GM19397 (cell line): ENCODE data around the gene PEBP1.

Experiments
- ATAC-seq: cut with Tn5 transposase; IDR thresholded peaks from one replicate; pipeline ENCODE4 v1.9.1; 2021; ENCODE audit warnings: mild to moderate bottlenecking, moderate library complexity; ENCODE audit not compliant: unreplicated experiment

The PEBP1 gene

GRCh38 chr12:118190266-118190665 lies 54.3 kb downstream of the PEBP1 start:
- no peak for ATAC-seq

- no peak for ATAC-seq
Observed at GRCh38 chr12:118193477-118193876, 57.6 kb downstream of the PEBP1 start.

DNA sequence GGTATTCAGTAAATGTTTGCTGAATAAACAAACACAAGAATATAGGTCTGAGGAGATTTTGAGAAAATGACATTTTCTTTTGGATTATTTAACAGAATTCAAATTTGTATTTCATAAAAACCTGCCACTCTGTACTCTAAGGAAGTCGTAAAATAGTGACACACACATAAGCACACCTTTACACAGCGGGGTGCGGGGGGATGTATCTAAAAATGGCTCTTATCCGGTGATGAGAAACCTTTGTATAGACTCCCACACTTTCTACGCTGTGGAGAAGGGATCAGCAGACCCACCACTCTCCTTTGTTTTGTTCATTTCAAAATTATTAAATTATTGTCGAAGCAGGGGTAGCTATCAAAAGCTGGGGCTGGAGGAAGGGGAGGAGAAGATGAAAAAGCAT lies 58.0 kb downstream of the PEBP1 start:
- no peak for ATAC-seq
